ENCODE measurements around the gene BICD1.

The BICD1 gene

GRCh38 chr12:32266756-32267155, 160.1 kb downstream of the BICD1 start:
- no peak overlapping the region for H3K4me2 ChIP-seq
- TF ChIP-seq CTCF (conservative IDR thresholded peaks at IDR 0.05; ENCODE audit: low read depth, low read length) = no peak
- H3K9ac ChIP-seq = no peak overlapping the region
- H3K79me2 ChIP-seq (ENCODE audit: insufficient read depth, low read depth) = peaks cover 5% of the 10 kb centered on the region; the same call in 1 of the 2 replicates
- H3K27me3 ChIP-seq (ENCODE audit: insufficient read depth, low read depth) = no peaks in the 10 kb centered on the region
- H3K36me3 ChIP-seq (ENCODE audit: insufficient read depth) = no peaks in the 10 kb centered on the region
- no peaks in the 10 kb centered on the region for H4K20me1 ChIP-seq (ENCODE audit: insufficient read depth)
- H3K27ac ChIP-seq = no peak overlapping the region
- no peak overlapping the region for H2AFZ ChIP-seq (ENCODE audit: low read depth)
- no peak overlapping the region for H3K4me3 ChIP-seq (IDR thresholded peaks at IDR 0.05; ENCODE audit: insufficient read depth, low read depth, low read length)
- H3K4me1 ChIP-seq (ENCODE audit: low read depth, poor library complexity, severe bottlenecking) = peaks cover 27% of the 10 kb centered on the region

GRCh38 chr12:32270818-32271710, 164.4 kb downstream of the BICD1 start:
- Histone ChIP-seq H3K9ac (no peak overlapping the region; the same call in 1 of the 2 replicates), H3K36me3 (ENCODE audit: insufficient read depth) (no peaks in the 10 kb centered on the region), H2AFZ (ENCODE audit: low read depth) (no peak overlapping the region), H3K4me3 (IDR thresholded peaks at IDR 0.05; ENCODE audit: insufficient read depth, low read depth, low read length) (no peak overlapping the region), H3K27me3 (ENCODE audit: insufficient read depth, low read depth) (no peaks in the 10 kb centered on the region), H3K27ac (peak overlapping the region; percentile 71; the same call in 1 of the 2 replicates), H3K79me2 (ENCODE audit: insufficient read depth, low read depth) (peaks cover 7% of the 10 kb centered on the region; the same call in 1 of the 2 replicates), H3K4me2 (peak overlapping the region; percentile 87), H3K4me1 (ENCODE audit: low read depth, poor library complexity, severe bottlenecking) (peaks cover 52% of the 10 kb centered on the region), H4K20me1 (ENCODE audit: insufficient read depth) (no peaks in the 10 kb centered on the region)
- TF ChIP-seq CTCF (conservative IDR thresholded peaks at IDR 0.05; ENCODE audit: low read depth, low read length) = no peak

- TF ChIP-seq CTCF (conservative IDR thresholded peaks at IDR 0.05; ENCODE audit: low read depth, low read length) = no peak
- Histone ChIP-seq H3K27ac (peak overlapping the region; percentile 71), H3K4me3 (IDR thresholded peaks at IDR 0.05; ENCODE audit: insufficient read depth, low read depth, low read length) (no peak overlapping the region), H3K27me3 (ENCODE audit: insufficient read depth, low read depth) (no peaks in the 10 kb centered on the region), H3K36me3 (ENCODE audit: insufficient read depth) (no peaks in the 10 kb centered on the region), H4K20me1 (ENCODE audit: insufficient read depth) (no peaks in the 10 kb centered on the region), H3K79me2 (ENCODE audit: insufficient read depth, low read depth) (peaks cover 7% of the 10 kb centered on the region; the same call in 1 of the 2 replicates), H2AFZ (ENCODE audit: low read depth) (peak overlapping the region; percentile 41; the same call in 1 of the 2 replicates), H3K4me1 (ENCODE audit: low read depth, poor library complexity, severe bottlenecking) (peaks cover 52% of the 10 kb centered on the region), H3K9ac (peak overlapping the region; percentile 30), H3K4me2 (peak overlapping the region; percentile 87)
Observed at GRCh38 chr12:32272465-32272864, 165.8 kb downstream of the BICD1 start.

- Histone ChIP-seq H3K27ac (peak overlapping the region; percentile 71), H3K4me2 (peak overlapping the region; percentile 87), H3K4me1 (ENCODE audit: low read depth, poor library complexity, severe bottlenecking) (peaks cover 52% of the 10 kb centered on the region), H3K36me3 (ENCODE audit: insufficient read depth) (no peaks in the 10 kb centered on the region), H2AFZ (ENCODE audit: low read depth) (peak overlapping the region; percentile 41; the same call in 1 of the 2 replicates), H3K27me3 (ENCODE audit: insufficient read depth, low read depth) (no peaks in the 10 kb centered on the region), H3K79me2 (ENCODE audit: insufficient read depth, low read depth) (peaks cover 7% of the 10 kb centered on the region; the same call in 1 of the 2 replicates), H4K20me1 (ENCODE audit: insufficient read depth) (no peaks in the 10 kb centered on the region), H3K9ac (peak overlapping the region; percentile 30), H3K4me3 (IDR thresholded peaks at IDR 0.05; ENCODE audit: insufficient read depth, low read depth, low read length) (no peak overlapping the region)
- TF ChIP-seq CTCF (conservative IDR thresholded peaks at IDR 0.05; ENCODE audit: low read depth, low read length) = no peak
Observed at GRCh38 chr12:32273063-32273522, 166.4 kb downstream of the BICD1 start.

All from KMS-11 (cell line).